GM23338 (cell line): ENCODE results near the gene TICAM2. TPM values are rescaled to one million over a fixed set of nuclear protein-coding genes. Genes with fewer than 3 reads are reported as not detected.

ENCODE experiments used
- ATAC-seq: fragments of 200-7000 bp; cut with Tn5 transposase; 3 replicates; pipeline ENCODE4 v1.9.1; 2020
- DNase-seq: peaks from one replicate; pipeline ENCODE4 v3.0.0-alpha.2; 2015; ENCODE audit warnings: low spot score
- H2AFZ ChIP-seq: fragments of 200-600 bp; sonication (generic); 2 replicates; pipeline ENCODE4 v1.8.0; 2016; ENCODE audit warnings: antibody characterized with exemption, mild to moderate bottlenecking, moderate library complexity
- H3F3A ChIP-seq: fragments of 200-600 bp; sonication (generic); replicated peaks from 2 replicates; pipeline ENCODE4 v1.8.0; 2017; ENCODE audit warnings: antibody characterized with exemption, mixed run types, low read depth
- H3K27ac ChIP-seq: fragments of 200-600 bp; sonication (generic); 2 replicates; pipeline ENCODE4 v1.6.1; 2016; ENCODE audit warnings: low read depth
- H3K27me3 ChIP-seq: fragments of 200-600 bp; sonication (generic); 2 replicates; pipeline ENCODE4 v1.8.0; 2016; ENCODE audit warnings: mild to moderate bottlenecking, mixed run types, moderate library complexity; ENCODE audit not compliant: insufficient read depth
- H3K36me3 ChIP-seq: fragments of 200-600 bp; sonication (generic); 2 replicates; pipeline ENCODE4 v1.8.0; 2016; ENCODE audit warnings: mild to moderate bottlenecking; ENCODE audit not compliant: insufficient read depth
- H3K4me1 ChIP-seq: fragments of 200-600 bp; sonication (generic); 2 replicates; pipeline ENCODE4 v1.8.0; 2016; ENCODE audit warnings: mild to moderate bottlenecking, moderate library complexity; ENCODE audit not compliant: insufficient read depth
- H3K4me2 ChIP-seq: fragments of 200-600 bp; sonication (generic); 2 replicates; pipeline ENCODE4 v1.7.1; 2017; ENCODE audit warnings: mixed run types
- H3K4me3 ChIP-seq: fragments of 200-600 bp; sonication (generic); 2 replicates; pipeline ENCODE4 v1.6.1; 2016; ENCODE audit warnings: mixed run types
- H3K79me2 ChIP-seq: fragments of 200-600 bp; sonication (generic); replicated peaks from 2 replicates; pipeline ENCODE4 v1.8.0; 2017; ENCODE audit warnings: mild to moderate bottlenecking; ENCODE audit not compliant: insufficient read depth
- H3K9me2 ChIP-seq: fragments of 200-600 bp; sonication (generic); 2 replicates; pipeline ENCODE4 v1.8.0; 2017; ENCODE audit not compliant: insufficient read depth
- H4K20me1 ChIP-seq: fragments of 200-600 bp; sonication (generic); replicated peaks from 2 replicates; pipeline ENCODE4 v1.8.0; 2017; ENCODE audit warnings: mild to moderate bottlenecking; ENCODE audit not compliant: insufficient read depth
- H3K27ac Mint-ChIP-seq: 2 replicates; pipeline ENCODE4 v1.8.0; 2020; ENCODE audit warnings: inconsistent platforms, mild to moderate bottlenecking, moderate library complexity, mixed read lengths
- H3K27me3 Mint-ChIP-seq: 3 replicates; pipeline ENCODE4 v1.8.0; 2022; ENCODE audit warnings: low read depth, mild to moderate bottlenecking, moderate library complexity, mixed read lengths, inconsistent platforms; ENCODE audit not compliant: insufficient read depth, poor library complexity
- H3K36me3 Mint-ChIP-seq: 3 replicates; pipeline ENCODE4 v1.8.0; 2021; ENCODE audit warnings: low read depth, mild to moderate bottlenecking, inconsistent platforms, moderate library complexity, mixed read lengths
- H3K4me1 Mint-ChIP-seq: 3 replicates; pipeline ENCODE4 v1.8.0; 2020; ENCODE audit warnings: mild to moderate bottlenecking, inconsistent platforms, mixed read lengths
- H3K4me3 Mint-ChIP-seq: 3 replicates; pipeline ENCODE4 v1.8.0; 2021; ENCODE audit warnings: moderate library complexity, mild to moderate bottlenecking, inconsistent platforms, mixed read lengths
- H3K9me3 Mint-ChIP-seq: 3 replicates; pipeline ENCODE4 v1.8.0; 2020; ENCODE audit warnings: moderate library complexity, mild to moderate bottlenecking, inconsistent platforms, mixed read lengths
- CREB1 ChIP-seq: fragments of 250-450 bp; sonication (Bioruptor Pico); IDR thresholded peaks from 2 replicates; pipeline ENCODE4 v1.5.0; 2020; ENCODE audit warnings: low read depth, mild to moderate bottlenecking, moderate library complexity
- EZH2phosphoT487 ChIP-seq: fragments of 200-600 bp; sonication (generic); IDR thresholded peaks from one replicate; pipeline ENCODE4 v1.8.1; 2018; ENCODE audit warnings: antibody characterized with exemption; ENCODE audit not compliant: unreplicated experiment
- JUNB ChIP-seq: IDR thresholded peaks from one replicate; pipeline ENCODE4 v1.6.1; 2016; ENCODE audit warnings: antibody characterized with exemption; ENCODE audit not compliant: unreplicated experiment
- NANOG ChIP-seq: IDR thresholded peaks from 2 replicates; pipeline ENCODE4 v1.6.1; 2016; ENCODE audit warnings: antibody characterized with exemption, borderline replicate concordance
- POLR2AphosphoS5 ChIP-seq: IDR thresholded peaks from 2 replicates; pipeline ENCODE4 v1.6.1; 2016; ENCODE audit warnings: antibody characterized with exemption, low read depth
- STAT1 ChIP-seq: IDR thresholded peaks from one replicate; pipeline ENCODE4 v1.6.1; 2016; ENCODE audit warnings: antibody characterized with exemption; ENCODE audit not compliant: unreplicated experiment
- ZNF331 ChIP-seq: fragments of 250-450 bp; sonication (Bioruptor Pico); IDR thresholded peaks from 2 replicates; pipeline ENCODE4 v1.5.0; 2020; ENCODE audit warnings: low read depth, mild to moderate bottlenecking, moderate library complexity
- polyA plus RNA-seq: library from polyadenylated mRNA; unstranded; fragments of >200 nt; fragmentation: Nextera tagmentation; extraction: Ambion mirVana; gene quantifications from 2 replicates; pipeline ENCODE4 v1.2.1, GENCODE V29; 2016
- total RNA-seq: library from RNA; depleted of rRNA; stranded (reverse); fragments of >200 nt; shearing (Covaris generic); gene quantifications from 2 replicates; pipeline ENCODE4 v1.2.3, GENCODE V29; 2014
- TF ChIP-seq, protein P1 (sequence below): IDR thresholded peaks from one replicate; pipeline ENCODE4 v1.6.1; 2018; ENCODE audit warnings: antibody characterized with exemption; ENCODE audit not compliant: unreplicated experiment
- TF ChIP-seq, protein P2 (sequence below): fragments of 250-450 bp; sonication (Bioruptor Pico); IDR thresholded peaks from 2 replicates; pipeline ENCODE4 v1.5.0; 2020; ENCODE audit warnings: mild to moderate bottlenecking, moderate library complexity
- TF ChIP-seq, protein P3 (sequence below): IDR thresholded peaks from 2 replicates; pipeline ENCODE4 v1.6.1; 2016; ENCODE audit warnings: antibody characterized with exemption

Gene TICAM2
- total and polyA plus RNA-seq, 2 experiments from 2014 or later: 1.0 TPM; not detected in 1

DNA sequence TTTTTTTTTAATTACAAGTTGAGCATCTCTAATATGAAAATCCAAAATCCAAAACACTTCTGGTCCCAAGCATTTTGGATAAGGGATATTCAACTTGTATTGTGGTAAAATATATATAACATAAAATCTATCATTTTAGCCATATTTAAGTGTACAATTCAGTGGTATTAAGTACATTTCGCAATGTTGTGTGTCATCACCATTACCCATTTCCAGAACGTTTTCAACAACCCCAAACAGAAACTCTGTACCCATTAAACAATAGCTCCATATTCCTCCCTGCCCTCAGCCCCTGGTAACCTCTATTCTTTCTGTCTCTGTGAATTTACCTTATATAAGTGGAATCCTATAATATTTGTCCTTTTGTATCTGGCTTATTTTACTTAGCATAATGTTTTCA lies 24.9 kb downstream of the TICAM2 start:
- TF ChIP-seq JUNB (no peak), CREB1 (CRISPR knock-in tag) (no peak), STAT1 (no peak), POLR2AphosphoS5 (no peak), NANOG (no peak), ZNF331 (CRISPR knock-in tag) (no peak), EZH2phosphoT487 (no peak)
- TF ChIP-seq, protein P1, sequence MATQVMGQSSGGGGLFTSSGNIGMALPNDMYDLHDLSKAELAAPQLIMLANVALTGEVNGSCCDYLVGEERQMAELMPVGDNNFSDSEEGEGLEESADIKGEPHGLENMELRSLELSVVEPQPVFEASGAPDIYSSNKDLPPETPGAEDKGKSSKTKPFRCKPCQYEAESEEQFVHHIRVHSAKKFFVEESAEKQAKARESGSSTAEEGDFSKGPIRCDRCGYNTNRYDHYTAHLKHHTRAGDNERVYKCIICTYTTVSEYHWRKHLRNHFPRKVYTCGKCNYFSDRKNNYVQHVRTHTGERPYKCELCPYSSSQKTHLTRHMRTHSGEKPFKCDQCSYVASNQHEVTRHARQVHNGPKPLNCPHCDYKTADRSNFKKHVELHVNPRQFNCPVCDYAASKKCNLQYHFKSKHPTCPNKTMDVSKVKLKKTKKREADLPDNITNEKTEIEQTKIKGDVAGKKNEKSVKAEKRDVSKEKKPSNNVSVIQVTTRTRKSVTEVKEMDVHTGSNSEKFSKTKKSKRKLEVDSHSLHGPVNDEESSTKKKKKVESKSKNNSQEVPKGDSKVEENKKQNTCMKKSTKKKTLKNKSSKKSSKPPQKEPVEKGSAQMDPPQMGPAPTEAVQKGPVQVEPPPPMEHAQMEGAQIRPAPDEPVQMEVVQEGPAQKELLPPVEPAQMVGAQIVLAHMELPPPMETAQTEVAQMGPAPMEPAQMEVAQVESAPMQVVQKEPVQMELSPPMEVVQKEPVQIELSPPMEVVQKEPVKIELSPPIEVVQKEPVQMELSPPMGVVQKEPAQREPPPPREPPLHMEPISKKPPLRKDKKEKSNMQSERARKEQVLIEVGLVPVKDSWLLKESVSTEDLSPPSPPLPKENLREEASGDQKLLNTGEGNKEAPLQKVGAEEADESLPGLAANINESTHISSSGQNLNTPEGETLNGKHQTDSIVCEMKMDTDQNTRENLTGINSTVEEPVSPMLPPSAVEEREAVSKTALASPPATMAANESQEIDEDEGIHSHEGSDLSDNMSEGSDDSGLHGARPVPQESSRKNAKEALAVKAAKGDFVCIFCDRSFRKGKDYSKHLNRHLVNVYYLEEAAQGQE: no peak
- TF ChIP-seq, protein P2, sequence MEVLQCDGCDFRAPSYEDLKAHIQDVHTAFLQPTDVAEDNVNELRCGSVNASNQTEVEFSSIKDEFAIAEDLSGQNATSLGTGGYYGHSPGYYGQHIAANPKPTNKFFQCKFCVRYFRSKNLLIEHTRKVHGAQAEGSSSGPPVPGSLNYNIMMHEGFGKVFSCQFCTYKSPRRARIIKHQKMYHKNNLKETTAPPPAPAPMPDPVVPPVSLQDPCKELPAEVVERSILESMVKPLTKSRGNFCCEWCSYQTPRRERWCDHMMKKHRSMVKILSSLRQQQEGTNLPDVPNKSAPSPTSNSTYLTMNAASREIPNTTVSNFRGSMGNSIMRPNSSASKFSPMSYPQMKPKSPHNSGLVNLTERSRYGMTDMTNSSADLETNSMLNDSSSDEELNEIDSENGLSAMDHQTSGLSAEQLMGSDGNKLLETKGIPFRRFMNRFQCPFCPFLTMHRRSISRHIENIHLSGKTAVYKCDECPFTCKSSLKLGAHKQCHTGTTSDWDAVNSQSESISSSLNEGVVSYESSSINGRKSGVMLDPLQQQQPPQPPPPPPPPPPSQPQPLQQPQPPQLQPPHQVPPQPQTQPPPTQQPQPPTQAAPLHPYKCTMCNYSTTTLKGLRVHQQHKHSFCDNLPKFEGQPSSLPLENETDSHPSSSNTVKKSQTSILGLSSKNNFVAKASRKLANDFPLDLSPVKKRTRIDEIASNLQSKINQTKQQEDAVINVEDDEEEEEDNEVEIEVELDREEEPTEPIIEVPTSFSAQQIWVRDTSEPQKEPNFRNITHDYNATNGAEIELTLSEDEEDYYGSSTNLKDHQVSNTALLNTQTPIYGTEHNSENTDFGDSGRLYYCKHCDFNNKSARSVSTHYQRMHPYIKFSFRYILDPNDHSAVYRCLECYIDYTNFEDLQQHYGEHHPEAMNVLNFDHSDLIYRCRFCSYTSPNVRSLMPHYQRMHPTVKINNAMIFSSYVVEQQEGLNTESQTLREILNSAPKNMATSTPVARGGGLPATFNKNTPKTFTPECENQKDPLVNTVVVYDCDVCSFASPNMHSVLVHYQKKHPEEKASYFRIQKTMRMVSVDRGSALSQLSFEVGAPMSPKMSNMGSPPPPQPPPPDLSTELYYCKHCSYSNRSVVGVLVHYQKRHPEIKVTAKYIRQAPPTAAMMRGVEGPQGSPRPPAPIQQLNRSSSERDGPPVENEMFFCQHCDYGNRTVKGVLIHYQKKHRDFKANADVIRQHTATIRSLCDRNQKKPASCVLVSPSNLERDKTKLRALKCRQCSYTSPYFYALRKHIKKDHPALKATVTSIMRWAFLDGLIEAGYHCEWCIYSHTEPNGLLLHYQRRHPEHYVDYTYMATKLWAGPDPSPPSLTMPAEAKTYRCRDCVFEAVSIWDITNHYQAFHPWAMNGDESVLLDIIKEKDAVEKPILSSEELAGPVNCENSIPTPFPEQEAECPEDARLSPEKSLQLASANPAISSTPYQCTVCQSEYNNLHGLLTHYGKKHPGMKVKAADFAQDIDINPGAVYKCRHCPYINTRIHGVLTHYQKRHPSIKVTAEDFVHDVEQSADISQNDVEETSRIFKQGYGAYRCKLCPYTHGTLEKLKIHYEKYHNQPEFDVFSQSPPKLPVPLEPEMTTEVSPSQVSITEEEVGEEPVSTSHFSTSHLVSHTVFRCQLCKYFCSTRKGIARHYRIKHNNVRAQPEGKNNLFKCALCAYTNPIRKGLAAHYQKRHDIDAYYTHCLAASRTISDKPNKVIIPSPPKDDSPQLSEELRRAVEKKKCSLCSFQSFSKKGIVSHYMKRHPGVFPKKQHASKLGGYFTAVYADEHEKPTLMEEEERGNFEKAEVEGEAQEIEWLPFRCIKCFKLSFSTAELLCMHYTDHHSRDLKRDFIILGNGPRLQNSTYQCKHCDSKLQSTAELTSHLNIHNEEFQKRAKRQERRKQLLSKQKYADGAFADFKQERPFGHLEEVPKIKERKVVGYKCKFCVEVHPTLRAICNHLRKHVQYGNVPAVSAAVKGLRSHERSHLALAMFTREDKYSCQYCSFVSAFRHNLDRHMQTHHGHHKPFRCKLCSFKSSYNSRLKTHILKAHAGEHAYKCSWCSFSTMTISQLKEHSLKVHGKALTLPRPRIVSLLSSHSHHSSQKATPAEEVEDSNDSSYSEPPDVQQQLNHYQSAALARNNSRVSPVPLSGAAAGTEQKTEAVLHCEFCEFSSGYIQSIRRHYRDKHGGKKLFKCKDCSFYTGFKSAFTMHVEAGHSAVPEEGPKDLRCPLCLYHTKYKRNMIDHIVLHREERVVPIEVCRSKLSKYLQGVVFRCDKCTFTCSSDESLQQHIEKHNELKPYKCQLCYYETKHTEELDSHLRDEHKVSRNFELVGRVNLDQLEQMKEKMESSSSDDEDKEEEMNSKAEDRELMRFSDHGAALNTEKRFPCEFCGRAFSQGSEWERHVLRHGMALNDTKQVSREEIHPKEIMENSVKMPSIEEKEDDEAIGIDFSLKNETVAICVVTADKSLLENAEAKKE (CRISPR knock-in tag): no peak
- TF ChIP-seq, protein P3, sequence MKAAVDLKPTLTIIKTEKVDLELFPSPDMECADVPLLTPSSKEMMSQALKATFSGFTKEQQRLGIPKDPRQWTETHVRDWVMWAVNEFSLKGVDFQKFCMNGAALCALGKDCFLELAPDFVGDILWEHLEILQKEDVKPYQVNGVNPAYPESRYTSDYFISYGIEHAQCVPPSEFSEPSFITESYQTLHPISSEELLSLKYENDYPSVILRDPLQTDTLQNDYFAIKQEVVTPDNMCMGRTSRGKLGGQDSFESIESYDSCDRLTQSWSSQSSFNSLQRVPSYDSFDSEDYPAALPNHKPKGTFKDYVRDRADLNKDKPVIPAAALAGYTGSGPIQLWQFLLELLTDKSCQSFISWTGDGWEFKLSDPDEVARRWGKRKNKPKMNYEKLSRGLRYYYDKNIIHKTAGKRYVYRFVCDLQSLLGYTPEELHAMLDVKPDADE: no peak

More for the DNA sequence above, 24.9 kb downstream of the TICAM2 start:
- Histone ChIP-seq H3F3A (no peaks in the 10 kb centered on the region), H3K36me3 (no peaks in the 10 kb centered on the region), H4K20me1 (0 out of 2 replicates have a peak, but pooled peaks cover 3% of the 10 kb centered on the region), H3K4me1 (no peaks in the 10 kb centered on the region), H3K79me2 (no peaks in the 10 kb centered on the region), H3K9me2 (no peaks in the 10 kb centered on the region; the same call in 1 of the 2 replicates), H3K4me3 (no peak overlapping the region), H3K27me3 (no peaks in the 10 kb centered on the region), H2AFZ (no peak overlapping the region), H3K27ac (no peak overlapping the region), H3K4me2 (no peak overlapping the region)
- DNase-seq (no peak), ATAC-seq (no peak)
- no peak overlapping the region for H3K27ac Mint-ChIP-seq
- peaks cover 3% of the 10 kb centered on the region; the same call in 1 of the 3 replicates for H3K36me3 Mint-ChIP-seq
- no peaks in the 10 kb centered on the region for H3K9me3 Mint-ChIP-seq
- H3K27me3 Mint-ChIP-seq: no peaks in the 10 kb centered on the region
- peaks cover 8% of the 10 kb centered on the region; the same call in 1 of the 3 replicates for H3K4me1 Mint-ChIP-seq
- H3K4me3 Mint-ChIP-seq: no peak overlapping the region
